Measurements from ENCODE around the gene GABRG3. TPM values are rescaled to one million over a fixed set of nuclear protein-coding genes. Genes with fewer than 3 reads are reported as not detected.

GABRG3 gene
- total RNA-seq, 1 experiment from 2014 or later = not detected

DNA sequence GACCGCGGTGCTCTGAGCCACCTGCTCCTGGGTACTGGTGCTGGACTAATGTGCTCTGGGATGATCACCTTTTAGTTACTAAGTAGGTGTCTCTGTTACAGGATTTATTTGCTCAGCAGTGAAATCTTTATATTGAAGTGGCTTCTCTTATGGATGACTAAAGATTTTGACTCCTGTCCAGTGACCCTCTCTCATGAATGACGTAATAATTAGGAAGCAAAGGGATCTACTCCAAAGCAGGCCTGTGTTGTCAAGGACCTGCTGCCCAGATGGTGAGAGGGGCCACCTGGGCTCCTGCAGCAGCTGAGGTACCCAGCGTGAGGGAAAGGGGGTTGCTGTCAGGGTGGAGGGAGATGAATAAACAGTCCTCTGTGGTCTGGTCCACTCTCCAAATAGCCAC is 263.6 kb downstream of the GABRG3 start:
- intact Hi-C loops (cut with micrococcal nuclease) = no loop called here
- TF ChIP-seq ELF1 (IDR thresholded peaks at IDR 0.05; ENCODE audit: borderline replicate concordance, low read depth) (no peak), EZH2phosphoT487 (IDR thresholded peaks at IDR 0.05; ENCODE audit: borderline replicate concordance) (no peak), SRF (IDR thresholded peaks at IDR 0.05; ENCODE audit: low read depth) (no peak)
- peaks cover 16 to 39% of the 10 kb centered on the region in 2 experiments; a peak in 2 of 4 replicates for H3K9me3 ChIP-seq (ENCODE audit: control insufficient read depth in 1 of 2, insufficient read depth in 1 of 2, low read depth in 1 of 2, low read length in 2 of 2)
- no TSS peak for BruUV-seq (replicated peaks)
- CTCF ChIA-PET = no interaction called here
- H3K9ac ChIP-seq (ENCODE audit: low read length) = no peak overlapping the region
- no peaks in the 10 kb centered on the region for H3K4me1 ChIP-seq (ENCODE audit: control insufficient read depth in 1 of 2, insufficient read depth in 2 of 2, low read length in 2 of 2)
- H3K36me3 ChIP-seq (ENCODE audit: control insufficient read depth in 1 of 2, insufficient read depth in 2 of 2, low read length in 2 of 2) = no peaks in the 10 kb centered on the region
- H4K20me1 ChIP-seq (ENCODE audit: insufficient read depth) = no peaks in the 10 kb centered on the region
- POLR2A ChIA-PET = no interaction called here
- H3K27me3 ChIP-seq (ENCODE audit: insufficient read depth, low read length) = no peaks in the 10 kb centered on the region
- H3K9me2 ChIP-seq (ENCODE audit: insufficient read depth) = no peaks in the 10 kb centered on the region
- H3K4me3 ChIP-seq (replicated peaks in 1 of 2; ENCODE audit: low read depth in 1 of 2, low read length in 2 of 2) = no peak overlapping the region
- no peak overlapping the region for H2AFZ ChIP-seq (ENCODE audit: low read depth, low read length, poor library complexity, severe bottlenecking)
- no peak overlapping the region for H3K27ac ChIP-seq (ENCODE audit: low read depth, low read length)
- ATAC-seq (no peak), DNase-seq (ENCODE audit: low read depth, low spot score) (no peak)
- H3K79me2 ChIP-seq (ENCODE audit: insufficient read depth, low read length) = no peaks in the 10 kb centered on the region
- RAD21 ChIA-PET (ENCODE audit: low non-redundant PET in 1 of 2, low total read pairs in 2 of 2, uncharacterized antibody in 2 of 2, unreplicated experiment in 2 of 2) = no interaction called here
- no peak overlapping the region for H3K4me2 ChIP-seq (ENCODE audit: low read length)

DNA sequence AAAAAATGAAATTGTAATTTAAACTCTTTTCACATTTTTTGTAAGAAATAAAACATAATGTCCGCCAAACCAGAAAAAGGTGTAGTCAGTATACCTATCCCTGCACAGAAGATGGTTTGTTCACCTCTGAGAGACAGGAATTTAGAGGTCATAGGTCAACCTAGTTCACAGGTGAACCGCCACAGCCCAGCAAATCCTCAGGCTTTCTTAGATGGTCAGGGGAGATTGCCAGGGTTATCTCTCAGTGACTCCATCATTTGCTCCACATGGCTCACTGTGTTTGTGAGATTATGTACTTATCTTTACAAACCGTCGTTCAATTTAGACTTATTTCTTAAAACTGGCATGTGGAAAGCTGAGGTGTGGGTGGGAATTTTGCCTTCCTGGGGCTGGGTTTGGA is 264.2 kb downstream of the GABRG3 start:
- Histone ChIP-seq H2AFZ (ENCODE audit: low read depth, low read length, poor library complexity, severe bottlenecking) (no peak overlapping the region), H3K36me3 (ENCODE audit: control insufficient read depth in 1 of 2, insufficient read depth in 2 of 2, low read length in 2 of 2) (no peaks in the 10 kb centered on the region), H3K9ac (ENCODE audit: low read length) (no peak overlapping the region), H3K4me2 (ENCODE audit: low read length) (no peak overlapping the region), H3K79me2 (ENCODE audit: insufficient read depth, low read length) (no peaks in the 10 kb centered on the region), H3K27me3 (ENCODE audit: insufficient read depth, low read length) (no peaks in the 10 kb centered on the region), H3K27ac (ENCODE audit: low read depth, low read length) (no peak overlapping the region), H3K4me3 (replicated peaks in 1 of 2; ENCODE audit: low read depth in 1 of 2, low read length in 2 of 2) (no peak overlapping the region), H3K9me3 (ENCODE audit: control insufficient read depth in 1 of 2, insufficient read depth in 1 of 2, low read depth in 1 of 2, low read length in 2 of 2) (peaks cover 16 to 35% of the 10 kb centered on the region in 2 experiments; a peak in 2 of 4 replicates), H4K20me1 (ENCODE audit: insufficient read depth) (no peaks in the 10 kb centered on the region), H3K9me2 (ENCODE audit: insufficient read depth) (no peaks in the 10 kb centered on the region), H3K4me1 (ENCODE audit: control insufficient read depth in 1 of 2, insufficient read depth in 2 of 2, low read length in 2 of 2) (no peaks in the 10 kb centered on the region)
- ChIA-PET POLR2A (no interaction called here), RAD21 (ENCODE audit: low non-redundant PET in 1 of 2, low total read pairs in 2 of 2, uncharacterized antibody in 2 of 2, unreplicated experiment in 2 of 2) (no interaction called here), CTCF (no interaction called here)
- BruUV-seq (replicated peaks) = no TSS peak
- intact Hi-C loops (cut with micrococcal nuclease) = no loop called here
- DNase-seq (ENCODE audit: low read depth, low spot score) (no peak), ATAC-seq (no peak)
- TF ChIP-seq ZNF274 (IDR thresholded peaks at IDR 0.05; ENCODE audit: low read depth, low read length) (no peak), SRF (IDR thresholded peaks at IDR 0.05; ENCODE audit: low read depth) (no peak), SIN3A (IDR thresholded peaks at IDR 0.05; ENCODE audit: low read depth) (no peak), REST (IDR thresholded peaks at IDR 0.05; ENCODE audit: low read depth) (no peak), POLR2A (IDR thresholded peaks at IDR 0.05; ENCODE audit: borderline replicate concordance, extremely low read depth, insufficient read depth, insufficient read length) (no peak), SP1 (IDR thresholded peaks at IDR 0.05; ENCODE audit: low read depth) (no peak), ZBTB33 (IDR thresholded peaks at IDR 0.05; ENCODE audit: extremely low read depth, insufficient replicate concordance, low read length) (no peak), EZH2phosphoT487 (IDR thresholded peaks at IDR 0.05; ENCODE audit: borderline replicate concordance) (no peak), CBX3 (IDR thresholded peaks at IDR 0.05; ENCODE audit: low read depth) (no peak), JUND (IDR thresholded peaks at IDR 0.05) (no peak), EGR1 (IDR thresholded peaks at IDR 0.05; ENCODE audit: low read depth) (no peak), POLR2AphosphoS5 (IDR thresholded peaks at IDR 0.05; ENCODE audit: low read depth, low read length) (no peak), TCF7L2 (IDR thresholded peaks at IDR 0.05; ENCODE audit: borderline replicate concordance, extremely low read depth, insufficient read depth, insufficient read length) (no peak), YY1 (IDR thresholded peaks at IDR 0.05; ENCODE audit: extremely low read depth, insufficient replicate concordance, low read depth, low read length) (no peak)
- TF ChIP-seq, protein P1, sequence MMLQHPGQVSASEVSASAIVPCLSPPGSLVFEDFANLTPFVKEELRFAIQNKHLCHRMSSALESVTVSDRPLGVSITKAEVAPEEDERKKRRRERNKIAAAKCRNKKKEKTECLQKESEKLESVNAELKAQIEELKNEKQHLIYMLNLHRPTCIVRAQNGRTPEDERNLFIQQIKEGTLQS (IDR thresholded peaks at IDR 0.05) = no peak

Measured in HCT116 (cell line).